ENCODE results near the gene THRA. TPM values are rescaled to one million over a fixed set of nuclear protein-coding genes. Genes with fewer than 3 reads are reported as not detected.
A peak's percentile ranks its signal among the peaks of the same experiment; 100 is the strongest.

THRA gene
- total and polyA plus RNA-seq, 5 donors from 2014 or later: 10.7 to 29.4 (median 15.2) TPM

- Mint-ChIP-seq H3K27me3 (no peaks in the 10 kb centered on the region), H3K4me1 (peaks cover 0 to 56% (median 33%) of the 10 kb centered on the region in 4 donors), H3K9me3 (no peaks in the 10 kb centered on the region), H3K27ac (peak overlapping the region in 1 of 3 donors; percentile 48), H3K36me3 (peaks cover 35% of the 10 kb centered on the region), H3K4me3 (no peak overlapping the region)
- Histone ChIP-seq H3K36me3 (ENCODE audit: control insufficient read depth, insufficient read depth, low read length) (peaks cover 61% of the 10 kb centered on the region), H3K9me3 (ENCODE audit: control insufficient read depth in 2 of 2, low read length in 2 of 2) (no peaks in the 10 kb centered on the region), H3K27me3 (ENCODE audit: control insufficient read depth, insufficient read depth, low read length) (no peaks in the 10 kb centered on the region), H3K4me3 (ENCODE audit: low read depth, low read length) (no peak overlapping the region), H3K4me1 (ENCODE audit: control insufficient read depth, insufficient read depth, low read length, poor library complexity, severe bottlenecking) (peaks cover 39% of the 10 kb centered on the region), H3K27ac (ENCODE audit: insufficient read depth, low read length, poor library complexity, severe bottlenecking) (peak overlapping the region; percentile 14)
- DNase-seq (no peak), ATAC-seq (ENCODE audit: low read depth in 2 of 2) (no peak)
Measured at GRCh38 chr17:40092581-40092980, 29.8 kb downstream of the THRA start.

DNA sequence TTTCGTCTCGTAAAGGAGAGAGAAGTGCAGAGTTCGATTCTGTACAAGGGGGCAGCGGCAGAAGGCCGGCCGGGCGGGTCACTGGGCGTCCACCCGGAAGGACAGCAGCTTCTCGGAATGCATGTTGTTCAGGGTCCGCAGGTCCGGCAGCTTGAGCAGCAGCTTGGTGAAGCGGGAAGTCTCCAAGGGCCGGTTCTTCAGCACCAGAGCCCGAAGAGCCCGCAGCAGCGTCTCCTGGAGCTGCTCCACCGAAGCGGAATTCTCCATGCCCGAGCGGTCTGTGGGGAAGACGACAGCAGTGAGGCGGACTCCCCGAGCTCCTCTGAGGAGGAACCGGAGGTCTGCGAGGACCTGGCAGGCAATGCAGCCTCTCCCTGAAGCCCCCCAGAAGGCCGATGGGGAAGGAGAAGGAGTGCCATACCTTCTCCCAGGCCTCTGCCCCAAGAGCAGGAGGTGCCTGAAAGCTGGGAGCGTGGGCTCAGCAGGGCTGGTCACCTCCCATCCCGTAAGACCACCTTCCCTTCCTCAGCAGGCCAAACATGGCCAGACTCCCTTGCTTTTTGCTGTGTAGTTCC lies 30.3 kb downstream of the THRA start:
- no peaks in the 10 kb centered on the region for H3K9me3 Mint-ChIP-seq
- H3K27me3 Mint-ChIP-seq: no peaks in the 10 kb centered on the region
- H3K4me1 Mint-ChIP-seq: peaks cover 0 to 61% (median 35%) of the 10 kb centered on the region in 4 donors

DNA sequence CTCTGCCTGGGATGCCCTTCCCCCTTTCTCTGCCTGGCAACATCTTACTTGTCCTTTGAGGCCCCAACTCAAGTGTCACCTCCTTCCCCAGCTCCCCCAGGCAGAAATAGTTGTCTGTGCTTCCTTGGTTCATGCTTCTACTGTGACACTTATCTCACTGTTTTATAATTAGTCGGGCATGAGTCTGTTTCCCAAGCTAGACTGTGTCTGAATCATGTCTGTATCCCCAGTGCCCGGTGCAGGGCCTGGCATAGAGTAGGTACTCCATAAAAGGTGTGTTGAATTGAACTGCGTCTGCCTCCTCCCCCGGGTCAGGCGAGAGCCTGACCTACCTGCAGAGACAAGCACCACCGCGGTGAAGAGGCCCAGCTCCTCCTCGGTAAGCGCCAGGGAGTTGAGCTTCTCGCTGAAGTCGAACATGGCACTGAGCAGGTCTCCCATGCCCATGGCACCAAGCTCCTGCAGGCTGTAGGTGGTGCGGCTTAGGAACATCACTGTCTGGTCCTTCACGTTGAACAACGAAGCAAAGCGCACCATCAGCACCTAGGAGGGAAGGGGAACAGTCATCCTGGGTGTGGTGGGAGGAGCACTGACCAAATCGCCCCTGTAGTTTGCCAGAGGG lies 30.9 kb downstream of the THRA start:
- ATAC-seq (ENCODE audit: low read depth in 2 of 2): no peak
- H3K27ac ChIP-seq (ENCODE audit: insufficient read depth, low read length, poor library complexity, severe bottlenecking): peak overlapping the region; percentile 3
- H3K9me3 ChIP-seq (ENCODE audit: control insufficient read depth in 2 of 2, low read length in 2 of 2): no peaks in the 10 kb centered on the region
- H3K27me3 Mint-ChIP-seq: no peaks in the 10 kb centered on the region
- no peaks in the 10 kb centered on the region for H3K9me3 Mint-ChIP-seq
- no peak overlapping the region for H3K4me3 ChIP-seq (ENCODE audit: low read depth, low read length)
- DNase-seq: no peak
- no peaks in the 10 kb centered on the region for H3K27me3 ChIP-seq (ENCODE audit: control insufficient read depth, insufficient read depth, low read length)
- peaks cover 53% of the 10 kb centered on the region for H3K36me3 ChIP-seq (ENCODE audit: control insufficient read depth, insufficient read depth, low read length)
- H3K4me3 Mint-ChIP-seq: no peak overlapping the region
- peaks cover 50% of the 10 kb centered on the region for H3K4me1 ChIP-seq (ENCODE audit: control insufficient read depth, insufficient read depth, low read length, poor library complexity, severe bottlenecking)
- H3K27ac Mint-ChIP-seq: peak overlapping the region in 2 of 3 donors; percentile 94 to 97
- peaks cover 32% of the 10 kb centered on the region for H3K36me3 Mint-ChIP-seq
- H3K4me1 Mint-ChIP-seq: peaks cover 0 to 67% (median 41%) of the 10 kb centered on the region in 4 donors

More for the DNA sequence above, 30.3 kb downstream of the THRA start:
- H3K36me3 Mint-ChIP-seq: peaks cover 32% of the 10 kb centered on the region
- ATAC-seq (ENCODE audit: low read depth in 2 of 2) (no peak), DNase-seq (no peak)
- Histone ChIP-seq H3K4me3 (ENCODE audit: low read depth, low read length) (no peak overlapping the region), H3K27me3 (ENCODE audit: control insufficient read depth, insufficient read depth, low read length) (no peaks in the 10 kb centered on the region), H3K36me3 (ENCODE audit: control insufficient read depth, insufficient read depth, low read length) (peaks cover 59% of the 10 kb centered on the region), H3K27ac (ENCODE audit: insufficient read depth, low read length, poor library complexity, severe bottlenecking) (no peak overlapping the region), H3K4me1 (ENCODE audit: control insufficient read depth, insufficient read depth, low read length, poor library complexity, severe bottlenecking) (peaks cover 44% of the 10 kb centered on the region), H3K9me3 (ENCODE audit: control insufficient read depth in 2 of 2, low read length in 2 of 2) (no peaks in the 10 kb centered on the region)
- H3K27ac Mint-ChIP-seq: peak overlapping the region in 1 of 3 donors; percentile 94
- H3K4me3 Mint-ChIP-seq: no peak overlapping the region

DNA sequence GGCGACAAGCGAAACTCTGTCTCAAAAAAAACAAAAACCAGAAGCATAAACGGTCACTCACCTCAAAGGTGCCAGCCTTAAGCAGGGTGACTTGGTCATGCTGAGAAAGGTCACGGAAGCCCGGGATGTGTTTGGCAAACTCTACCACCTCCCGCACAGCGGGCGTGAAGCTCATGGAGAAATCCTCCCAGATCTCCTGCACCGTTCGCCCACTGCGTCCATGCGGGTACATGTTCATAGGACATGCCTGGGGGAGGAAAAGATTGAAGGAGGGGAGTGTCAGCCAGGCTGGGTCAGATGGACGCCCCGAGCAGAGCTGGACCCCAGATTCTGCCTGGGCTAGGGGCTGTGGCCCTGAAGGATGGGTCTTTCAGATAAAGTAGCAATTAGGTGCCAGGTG lies 32.1 kb downstream of the THRA start:
- ATAC-seq (ENCODE audit: low read depth in 2 of 2): no peak
- peak overlapping the region; percentile 42 to 97 (median 88) for H3K27ac Mint-ChIP-seq
- Histone ChIP-seq H3K4me1 (ENCODE audit: control insufficient read depth, insufficient read depth, low read length, poor library complexity, severe bottlenecking) (peaks cover 61% of the 10 kb centered on the region), H3K4me3 (ENCODE audit: low read depth, low read length) (no peak overlapping the region), H3K36me3 (ENCODE audit: control insufficient read depth, insufficient read depth, low read length) (peaks cover 43% of the 10 kb centered on the region), H3K9me3 (ENCODE audit: control insufficient read depth in 2 of 2, low read length in 2 of 2) (no peaks in the 10 kb centered on the region), H3K27ac (ENCODE audit: insufficient read depth, low read length, poor library complexity, severe bottlenecking) (peak overlapping the region; percentile 99), H3K27me3 (ENCODE audit: control insufficient read depth, insufficient read depth, low read length) (no peaks in the 10 kb centered on the region)
- no peak for DNase-seq
- H3K36me3 Mint-ChIP-seq: peaks cover 28% of the 10 kb centered on the region
- H3K9me3 Mint-ChIP-seq: no peaks in the 10 kb centered on the region
- peaks cover 0 to 76% (median 41%) of the 10 kb centered on the region in 4 donors for H3K4me1 Mint-ChIP-seq
- H3K27me3 Mint-ChIP-seq: no peaks in the 10 kb centered on the region
- peak overlapping the region; percentile 26 to 97 (median 76) for H3K4me3 Mint-ChIP-seq

DNA sequence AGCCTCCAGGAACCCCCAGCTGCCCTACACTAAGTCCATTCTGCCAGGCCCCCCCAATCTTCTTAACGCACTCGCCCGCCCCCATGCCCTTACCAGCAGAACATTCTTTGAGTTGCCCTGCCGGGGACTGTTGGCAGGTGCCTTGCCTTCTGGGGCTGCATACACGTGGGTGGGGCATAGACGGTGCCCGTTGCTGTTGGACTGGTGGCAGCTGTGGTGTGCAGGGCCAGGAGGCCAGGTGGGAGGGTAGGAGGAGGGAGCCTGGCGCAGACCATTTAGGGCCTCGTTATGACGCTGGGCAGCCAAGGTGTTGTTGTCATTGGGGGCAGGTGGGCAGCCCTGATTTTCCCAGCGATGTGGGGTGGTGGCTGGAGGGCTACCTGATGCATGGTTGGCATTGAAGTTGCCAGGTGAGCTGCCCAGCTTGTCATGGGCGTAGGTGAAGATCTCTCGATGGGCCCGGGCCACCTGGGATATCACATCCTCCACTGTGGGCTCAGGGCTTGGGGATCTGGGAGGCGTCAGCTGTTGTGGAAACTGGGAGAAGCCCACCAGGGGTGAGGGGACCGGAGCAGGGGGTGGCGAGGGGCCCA lies 32.7 kb downstream of the THRA start:
- H3K4me3 ChIP-seq (ENCODE audit: low read depth, low read length): no peak overlapping the region
- Mint-ChIP-seq H3K36me3 (peaks cover 27% of the 10 kb centered on the region), H3K4me3 (peak overlapping the region; percentile 89 to 98 (median 95)), H3K4me1 (peaks cover 0 to 76% (median 43%) of the 10 kb centered on the region in 4 donors), H3K27ac (peak overlapping the region; percentile 88 to 97 (median 96)), H3K27me3 (no peaks in the 10 kb centered on the region), H3K9me3 (no peaks in the 10 kb centered on the region)
- H3K27ac ChIP-seq (ENCODE audit: insufficient read depth, low read length, poor library complexity, severe bottlenecking): peak overlapping the region; percentile 99
- peak in 1 of 3 donors; percentile 38 for DNase-seq
- H3K9me3 ChIP-seq (ENCODE audit: control insufficient read depth in 2 of 2, low read length in 2 of 2): no peaks in the 10 kb centered on the region
- no peaks in the 10 kb centered on the region for H3K27me3 ChIP-seq (ENCODE audit: control insufficient read depth, insufficient read depth, low read length)
- peaks cover 38% of the 10 kb centered on the region for H3K36me3 ChIP-seq (ENCODE audit: control insufficient read depth, insufficient read depth, low read length)
- ATAC-seq (ENCODE audit: low read depth in 2 of 2): no peak
- H3K4me1 ChIP-seq (ENCODE audit: control insufficient read depth, insufficient read depth, low read length, poor library complexity, severe bottlenecking): peaks cover 66% of the 10 kb centered on the region

DNA sequence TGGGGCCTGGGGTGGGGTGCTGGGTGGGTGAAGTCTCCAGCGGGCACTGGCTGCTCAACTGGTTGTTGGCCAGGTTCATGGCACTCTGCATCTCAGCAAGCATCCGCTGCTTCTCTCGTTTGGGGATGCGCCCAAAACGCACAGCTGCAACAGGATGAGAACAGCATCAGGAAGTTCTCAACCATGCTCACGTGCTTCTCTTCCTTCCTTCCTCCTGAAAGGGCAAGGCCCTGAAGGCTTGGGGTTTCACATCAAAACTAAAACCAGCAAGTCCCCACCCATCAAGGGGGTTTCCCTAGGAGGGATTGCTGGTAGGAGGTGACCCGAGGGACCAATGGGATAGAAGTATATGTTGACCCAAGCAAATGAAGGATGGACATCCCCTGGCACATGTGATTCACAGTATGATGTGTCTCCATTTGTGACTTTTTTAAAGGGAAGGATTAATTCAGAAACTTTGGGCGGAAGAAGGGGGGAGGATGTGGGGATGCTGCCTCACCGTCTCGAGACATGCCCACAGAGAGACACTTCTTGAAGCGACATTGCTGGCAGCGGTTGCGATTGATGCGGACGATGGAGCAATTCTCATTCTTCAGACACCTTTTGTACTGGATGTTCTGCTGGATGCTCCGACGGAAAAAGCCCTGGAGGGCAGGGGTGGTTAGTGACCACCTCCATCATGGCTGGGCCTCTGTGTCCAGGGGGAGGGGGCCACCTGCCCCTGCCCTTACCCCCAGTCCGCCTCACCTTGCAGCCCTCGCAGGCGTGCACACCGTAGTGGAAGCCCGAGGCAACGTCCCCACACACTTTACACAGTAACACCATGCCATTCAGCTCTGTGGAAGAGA lies 33.4 kb downstream of the THRA start:
- Mint-ChIP-seq H3K36me3 (peaks cover 27% of the 10 kb centered on the region), H3K27me3 (no peaks in the 10 kb centered on the region), H3K4me3 (peak overlapping the region; percentile 89 to 98 (median 95)), H3K9me3 (no peaks in the 10 kb centered on the region), H3K4me1 (peaks cover 0 to 82% (median 49%) of the 10 kb centered on the region in 4 donors), H3K27ac (peak overlapping the region; percentile 88 to 97 (median 96))
- peak; percentile 30 to 38 for ATAC-seq (ENCODE audit: low read depth in 2 of 2)
- H3K27me3 ChIP-seq (ENCODE audit: control insufficient read depth, insufficient read depth, low read length): no peaks in the 10 kb centered on the region
- H3K36me3 ChIP-seq (ENCODE audit: control insufficient read depth, insufficient read depth, low read length): peaks cover 38% of the 10 kb centered on the region
- H3K4me1 ChIP-seq (ENCODE audit: control insufficient read depth, insufficient read depth, low read length, poor library complexity, severe bottlenecking): peaks cover 74% of the 10 kb centered on the region
- no peaks in the 10 kb centered on the region for H3K9me3 ChIP-seq (ENCODE audit: control insufficient read depth in 2 of 2, low read length in 2 of 2)
- H3K27ac ChIP-seq (ENCODE audit: insufficient read depth, low read length, poor library complexity, severe bottlenecking): peak overlapping the region; percentile 99
- peak; percentile 86 to 98 (median 86) for DNase-seq
- peak overlapping the region; percentile 86 for H3K4me3 ChIP-seq (ENCODE audit: low read depth, low read length)

DNA sequence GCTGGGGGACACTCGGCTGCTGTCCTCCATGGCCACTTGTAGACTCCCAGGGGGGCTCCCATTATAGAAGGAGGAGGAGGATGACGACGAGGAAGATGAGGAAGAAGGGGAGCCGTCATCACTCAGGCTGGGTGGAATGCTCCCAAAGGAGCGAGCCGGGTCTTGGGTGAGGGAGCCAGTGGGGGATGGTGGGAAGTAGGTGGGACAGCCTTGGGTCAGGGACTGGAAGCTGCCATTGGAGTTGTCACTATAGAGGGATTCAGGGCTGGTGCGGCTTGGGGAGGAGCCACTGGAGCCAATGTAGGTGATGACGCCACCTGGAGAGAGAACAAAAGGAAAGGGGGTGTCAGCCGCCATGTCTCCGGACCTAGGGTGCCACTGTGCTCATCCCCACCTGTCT lies 34.3 kb downstream of the THRA start:
- no peaks in the 10 kb centered on the region for H3K9me3 Mint-ChIP-seq
- no peaks in the 10 kb centered on the region for H3K27me3 Mint-ChIP-seq

More for the DNA sequence above, 34.3 kb downstream of the THRA start:
- Histone ChIP-seq H3K27ac (ENCODE audit: insufficient read depth, low read length, poor library complexity, severe bottlenecking) (peak overlapping the region; percentile 99), H3K4me3 (ENCODE audit: low read depth, low read length) (peak overlapping the region; percentile 86), H3K9me3 (ENCODE audit: control insufficient read depth in 2 of 2, low read length in 2 of 2) (no peaks in the 10 kb centered on the region), H3K27me3 (ENCODE audit: control insufficient read depth, insufficient read depth, low read length) (no peaks in the 10 kb centered on the region), H3K36me3 (ENCODE audit: control insufficient read depth, insufficient read depth, low read length) (peaks cover 38% of the 10 kb centered on the region), H3K4me1 (ENCODE audit: control insufficient read depth, insufficient read depth, low read length, poor library complexity, severe bottlenecking) (peaks cover 81% of the 10 kb centered on the region)
- Mint-ChIP-seq H3K27ac (peak overlapping the region; percentile 88 to 97 (median 97)), H3K4me3 (peak overlapping the region; percentile 89 to 98 (median 95)), H3K4me1 (peaks cover 0 to 87% (median 55%) of the 10 kb centered on the region in 4 donors), H3K36me3 (peaks cover 27% of the 10 kb centered on the region)
- DNase-seq (no peak), ATAC-seq (ENCODE audit: low read depth in 2 of 2) (no peak)

Measured in CD4-positive, CD25-positive, alpha-beta regulatory T cell (primary cell).